ENCODE measurements around the gene SLC25A21. TPM values are rescaled to one million over a fixed set of nuclear protein-coding genes. Genes with fewer than 3 reads are reported as not detected.
"Not testable (repeated sequence)": the region's sequence is repeated elsewhere in the genome, so short reads cannot be mapped to it uniquely, and the experiment has no call there.

Gene SLC25A21
- total RNA-seq, 4 donors from 2014 or later: 0.82 to 11.1 TPM; not detected in 2

GRCh38 chr14:36700651-36701050 lies 471.8 kb downstream of the SLC25A21 start:
- Histone ChIP-seq H3K27ac (no peak overlapping the region), H3K4me3 (no peak overlapping the region), H3K27me3 (no peaks in the 10 kb centered on the region), H3K36me3 (no peaks in the 10 kb centered on the region), H3K9me3 (no peaks in the 10 kb centered on the region), H3K4me1 (no peaks in the 10 kb centered on the region)
- 93 to 100% methylated on average over 1 of the region's 1 CpG for WGBS, 2 donors (ENCODE audit: low coverage in 1 of 2)
- in situ Hi-C loops (cut with MboI; ENCODE audit: low pct_ligation_motif_present in 1 of 4, low pct_unique_long_range_greater_than_20kb in 1 of 4, low sequenced_read_pairs in 3 of 4): no loop called here
- intact Hi-C loops (cut with DNase I; ENCODE audit: low total_unique reads): no loop called here
- no peak for DNase-seq
- TF ChIP-seq EP300 (IDR thresholded peaks at IDR 0.05; ENCODE audit: low read depth): no peak
- TF ChIP-seq POLR2AphosphoS5 (IDR thresholded peaks at IDR 0.05): no peak
- TF ChIP-seq CTCF (IDR thresholded peaks at IDR 0.05): no peak
- TF ChIP-seq POLR2A (IDR thresholded peaks at IDR 0.05): no peak

GRCh38 chr14:36699420-36699819 lies 473.0 kb downstream of the SLC25A21 start:
- intact Hi-C loops (cut with DNase I; ENCODE audit: low total_unique reads); H3K27ac ChIP-seq; H3K9me3 ChIP-seq; H3K36me3 ChIP-seq; DNase-seq; H3K4me3 ChIP-seq; H3K27me3 ChIP-seq; H3K4me1 ChIP-seq; in situ Hi-C loops (cut with MboI; ENCODE audit: low pct_ligation_motif_present in 1 of 4, low pct_unique_long_range_greater_than_20kb in 1 of 4, low sequenced_read_pairs in 3 of 4): not testable (repeated sequence)
- WGBS, 2 donors (ENCODE audit: low coverage in 1 of 2): 73 to 93% methylated on average over 3 to 7 of the region's 7 CpGs

GRCh38 chr14:36690311-36691040 lies 481.9 kb downstream of the SLC25A21 start:
- H3K4me1 ChIP-seq: no peaks in the 10 kb centered on the region
- intact Hi-C loops (cut with DNase I; ENCODE audit: low total_unique reads): no loop called here
- no peaks in the 10 kb centered on the region for H3K9me3 ChIP-seq
- H3K36me3 ChIP-seq: no peaks in the 10 kb centered on the region
- DNase-seq: no peak
- no peak for TF ChIP-seq POLR2AphosphoS5 (IDR thresholded peaks at IDR 0.05)
- no peak for TF ChIP-seq POLR2A (IDR thresholded peaks at IDR 0.05)
- TF ChIP-seq CTCF (IDR thresholded peaks at IDR 0.05): no peak
- TF ChIP-seq EP300 (IDR thresholded peaks at IDR 0.05; ENCODE audit: low read depth): no peak
- H3K27me3 ChIP-seq: no peaks in the 10 kb centered on the region
- H3K4me3 ChIP-seq: no peak overlapping the region
- no peak overlapping the region for H3K27ac ChIP-seq
- 39 to 67% methylated on average over 1 of the region's 1 CpG for WGBS, 2 donors (ENCODE audit: low coverage in 1 of 2)
- in situ Hi-C loops (cut with MboI; ENCODE audit: low pct_ligation_motif_present in 1 of 4, low pct_unique_long_range_greater_than_20kb in 1 of 4, low sequenced_read_pairs in 3 of 4): no loop called here

GRCh38 chr14:36684946-36685345 lies 487.5 kb downstream of the SLC25A21 start:
- intact Hi-C loops (cut with DNase I; ENCODE audit: low total_unique reads): no loop called here
- no peak overlapping the region for H3K4me3 ChIP-seq
- DNase-seq: no peak
- no peaks in the 10 kb centered on the region for H3K36me3 ChIP-seq
- in situ Hi-C loops (cut with MboI; ENCODE audit: low pct_ligation_motif_present in 1 of 4, low pct_unique_long_range_greater_than_20kb in 1 of 4, low sequenced_read_pairs in 3 of 4): no loop called here
- no peak for TF ChIP-seq CTCF (IDR thresholded peaks at IDR 0.05)
- H3K9me3 ChIP-seq: no peaks in the 10 kb centered on the region
- H3K4me1 ChIP-seq: no peaks in the 10 kb centered on the region
- H3K27me3 ChIP-seq: no peaks in the 10 kb centered on the region
- H3K27ac ChIP-seq: no peak overlapping the region
- WGBS, 2 donors (ENCODE audit: low coverage in 1 of 2): 94 to 100% methylated on average over 3 of the region's 3 CpGs
